ENCODE data around the gene BICC1.

The BICC1 gene

DNA sequence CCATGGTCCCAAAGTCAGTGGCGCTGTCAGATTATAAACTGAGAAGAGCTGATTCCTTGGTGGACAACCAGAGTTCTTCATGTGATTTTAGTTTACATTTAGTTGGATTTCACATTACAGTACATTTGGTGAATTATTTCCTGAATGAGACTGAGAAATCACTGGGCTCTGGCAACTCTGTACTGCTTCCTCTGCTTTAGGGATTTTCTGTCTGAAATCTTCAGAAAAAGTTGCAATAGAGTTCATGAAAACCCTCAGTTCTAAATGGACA lies 242.6 kb downstream of the BICC1 start:
- Histone ChIP-seq H3K4me3 (IDR thresholded peaks at IDR 0.05; ENCODE audit: insufficient read depth, low read depth, low read length) (no peak overlapping the region), H3K9ac (no peak overlapping the region), H3K4me2 (peak overlapping the region; percentile 70), H3K79me2 (ENCODE audit: insufficient read depth, low read depth) (no peaks in the 10 kb centered on the region), H2AFZ (ENCODE audit: low read depth) (no peak overlapping the region), H3K27ac (no peak overlapping the region), H3K27me3 (ENCODE audit: insufficient read depth, low read depth) (no peaks in the 10 kb centered on the region), H3K36me3 (ENCODE audit: insufficient read depth) (no peaks in the 10 kb centered on the region), H3K4me1 (ENCODE audit: low read depth, poor library complexity, severe bottlenecking) (peaks cover 36% of the 10 kb centered on the region), H4K20me1 (ENCODE audit: insufficient read depth) (no peaks in the 10 kb centered on the region)
- TF ChIP-seq, protein P1, sequence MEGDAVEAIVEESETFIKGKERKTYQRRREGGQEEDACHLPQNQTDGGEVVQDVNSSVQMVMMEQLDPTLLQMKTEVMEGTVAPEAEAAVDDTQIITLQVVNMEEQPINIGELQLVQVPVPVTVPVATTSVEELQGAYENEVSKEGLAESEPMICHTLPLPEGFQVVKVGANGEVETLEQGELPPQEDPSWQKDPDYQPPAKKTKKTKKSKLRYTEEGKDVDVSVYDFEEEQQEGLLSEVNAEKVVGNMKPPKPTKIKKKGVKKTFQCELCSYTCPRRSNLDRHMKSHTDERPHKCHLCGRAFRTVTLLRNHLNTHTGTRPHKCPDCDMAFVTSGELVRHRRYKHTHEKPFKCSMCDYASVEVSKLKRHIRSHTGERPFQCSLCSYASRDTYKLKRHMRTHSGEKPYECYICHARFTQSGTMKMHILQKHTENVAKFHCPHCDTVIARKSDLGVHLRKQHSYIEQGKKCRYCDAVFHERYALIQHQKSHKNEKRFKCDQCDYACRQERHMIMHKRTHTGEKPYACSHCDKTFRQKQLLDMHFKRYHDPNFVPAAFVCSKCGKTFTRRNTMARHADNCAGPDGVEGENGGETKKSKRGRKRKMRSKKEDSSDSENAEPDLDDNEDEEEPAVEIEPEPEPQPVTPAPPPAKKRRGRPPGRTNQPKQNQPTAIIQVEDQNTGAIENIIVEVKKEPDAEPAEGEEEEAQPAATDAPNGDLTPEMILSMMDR (conservative IDR thresholded peaks at IDR 0.05; ENCODE audit: low read depth, low read length): no peak

DNA sequence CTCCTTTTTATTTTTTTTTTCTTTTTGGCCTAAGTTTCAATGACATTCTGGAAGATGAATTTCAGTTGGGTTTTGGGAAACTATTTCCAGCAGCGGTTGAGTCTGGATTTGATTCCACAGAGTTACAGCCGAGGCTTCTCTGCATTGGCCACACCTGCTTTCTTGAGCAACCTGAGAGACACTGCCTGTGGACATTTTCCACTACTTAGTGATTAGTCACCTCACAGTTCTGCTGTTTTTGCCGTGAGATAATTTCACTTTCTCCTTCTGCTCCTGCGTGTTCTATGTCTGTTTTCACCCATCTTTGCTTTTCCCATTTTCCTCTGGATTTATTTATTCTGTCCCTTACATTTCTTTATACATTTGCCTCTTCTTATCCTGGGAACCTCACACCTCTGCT lies 243.0 kb downstream of the BICC1 start:
- Histone ChIP-seq H3K4me1 (ENCODE audit: low read depth, poor library complexity, severe bottlenecking) (peaks cover 36% of the 10 kb centered on the region), H3K4me2 (peak overlapping the region; percentile 70), H3K79me2 (ENCODE audit: insufficient read depth, low read depth) (no peaks in the 10 kb centered on the region), H3K4me3 (IDR thresholded peaks at IDR 0.05; ENCODE audit: insufficient read depth, low read depth, low read length) (no peak overlapping the region), H3K27me3 (ENCODE audit: insufficient read depth, low read depth) (no peaks in the 10 kb centered on the region), H4K20me1 (ENCODE audit: insufficient read depth) (no peaks in the 10 kb centered on the region), H3K36me3 (ENCODE audit: insufficient read depth) (no peaks in the 10 kb centered on the region), H3K9ac (peak overlapping the region; percentile 16; the same call in 1 of the 2 replicates), H2AFZ (ENCODE audit: low read depth) (peak overlapping the region; percentile 18; the same call in 1 of the 2 replicates), H3K27ac (0 out of 2 replicates have a peak overlapping the region, but pooled peaks have one; percentile 31)
- TF ChIP-seq, protein P1 (conservative IDR thresholded peaks at IDR 0.05; ENCODE audit: low read depth, low read length): no peak

DNA sequence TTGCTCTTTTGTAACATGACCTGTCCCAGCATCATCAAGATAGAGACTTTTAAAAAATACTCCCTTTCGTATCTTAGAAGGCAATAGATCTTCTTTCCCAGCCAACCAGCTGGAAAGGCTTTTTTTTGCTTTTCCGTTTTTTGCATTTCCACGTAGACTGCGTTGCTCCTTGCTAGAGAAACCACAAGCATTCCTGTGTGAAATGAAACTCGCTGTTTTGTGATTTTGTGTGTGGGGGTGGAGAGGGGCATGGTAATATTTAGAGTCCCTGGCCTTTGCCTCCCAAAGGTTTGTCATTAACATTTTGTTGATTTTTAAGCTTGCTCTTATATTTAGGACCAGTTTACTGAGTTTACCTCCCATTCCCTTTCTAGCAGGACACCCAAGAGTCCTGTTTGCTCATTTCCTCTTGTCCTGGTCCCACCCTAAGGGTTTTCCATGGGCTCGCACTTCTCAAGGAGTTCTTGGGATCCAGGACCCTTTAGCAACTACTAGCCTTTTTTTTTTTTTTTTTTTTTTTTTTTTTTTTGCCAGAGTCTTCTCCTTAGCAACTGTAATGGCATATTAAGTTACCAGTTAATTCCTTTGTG lies 243.6 kb downstream of the BICC1 start:
- H3K27ac ChIP-seq: 0 out of 2 replicates have a peak overlapping the region, but pooled peaks have one; percentile 31

DNA sequence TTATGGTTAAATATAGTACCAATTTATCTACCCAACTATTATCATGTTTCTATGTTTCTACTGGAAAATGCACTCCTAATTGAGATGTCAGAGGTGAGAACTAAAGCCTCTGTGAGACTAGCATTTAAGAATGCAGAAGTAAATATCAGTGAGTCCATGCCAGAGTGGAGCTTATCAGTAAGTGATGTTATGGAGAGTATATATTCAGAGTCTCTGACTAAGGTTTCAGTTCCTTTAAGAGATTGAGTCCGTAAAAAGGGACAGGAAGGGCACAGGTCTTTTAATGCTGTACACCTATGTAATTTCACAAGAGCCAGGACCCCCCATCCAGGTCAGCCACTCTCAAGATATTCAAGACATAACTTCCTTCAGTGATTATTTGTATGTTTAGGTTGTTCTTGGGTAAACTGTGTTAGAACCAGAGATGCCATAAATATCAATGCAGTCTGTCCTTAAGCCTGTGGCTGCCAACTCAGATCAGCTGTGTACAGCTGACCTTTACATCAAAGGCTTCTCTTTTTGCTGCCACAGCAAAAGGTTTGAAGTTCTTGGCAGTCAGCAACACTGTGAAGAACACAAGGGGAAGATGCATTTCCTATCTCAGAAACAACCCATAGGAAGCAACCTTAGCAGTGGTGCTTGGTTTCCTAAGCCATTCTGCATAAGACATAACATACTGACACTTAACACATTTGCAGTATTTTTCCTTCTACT lies 244.8 kb downstream of the BICC1 start:
- Histone ChIP-seq H3K4me2 (peak overlapping the region; percentile 8; the same call in 1 of the 2 replicates), H3K4me3 (IDR thresholded peaks at IDR 0.05; ENCODE audit: insufficient read depth, low read depth, low read length) (no peak overlapping the region), H3K79me2 (ENCODE audit: insufficient read depth, low read depth) (no peaks in the 10 kb centered on the region), H2AFZ (ENCODE audit: low read depth) (no peak overlapping the region), H3K9ac (no peak overlapping the region), H3K36me3 (ENCODE audit: insufficient read depth) (no peaks in the 10 kb centered on the region), H3K27ac (no peak overlapping the region), H3K4me1 (ENCODE audit: low read depth, poor library complexity, severe bottlenecking) (peaks cover 39% of the 10 kb centered on the region), H3K27me3 (ENCODE audit: insufficient read depth, low read depth) (no peaks in the 10 kb centered on the region), H4K20me1 (ENCODE audit: insufficient read depth) (no peaks in the 10 kb centered on the region)
- TF ChIP-seq, protein P1 (conservative IDR thresholded peaks at IDR 0.05; ENCODE audit: low read depth, low read length): no peak

More for the DNA sequence above, 243.6 kb downstream of the BICC1 start:
- H4K20me1 ChIP-seq (ENCODE audit: insufficient read depth): no peaks in the 10 kb centered on the region
- no peaks in the 10 kb centered on the region for H3K36me3 ChIP-seq (ENCODE audit: insufficient read depth)
- no peaks in the 10 kb centered on the region for H3K79me2 ChIP-seq (ENCODE audit: insufficient read depth, low read depth)
- H3K4me1 ChIP-seq (ENCODE audit: low read depth, poor library complexity, severe bottlenecking): peaks cover 36% of the 10 kb centered on the region
- H2AFZ ChIP-seq (ENCODE audit: low read depth): peak overlapping the region; percentile 18; the same call in 1 of the 2 replicates
- no peak overlapping the region for H3K4me3 ChIP-seq (IDR thresholded peaks at IDR 0.05; ENCODE audit: insufficient read depth, low read depth, low read length)
- peak overlapping the region; percentile 16; the same call in 1 of the 2 replicates for H3K9ac ChIP-seq
- TF ChIP-seq, protein P1 (conservative IDR thresholded peaks at IDR 0.05; ENCODE audit: low read depth, low read length): no peak
- peak overlapping the region; percentile 70 for H3K4me2 ChIP-seq
- no peaks in the 10 kb centered on the region for H3K27me3 ChIP-seq (ENCODE audit: insufficient read depth, low read depth)

Measured in KMS-11 (cell line).